Right renal pelvis (tissue), 4 donors: ENCODE results near the gene ACCS. TPM values are rescaled to one million over a fixed set of nuclear protein-coding genes. Genes with fewer than 3 reads are reported as not detected.

Experiments used
- DNase-seq, 4 donors: peaks; one replicate each; pipeline ENCODE4 v3.0.0-alpha.2; 2013; ENCODE audit warnings: low read depth in 4 of 4, low spot score in 3 of 4, missing footprints in 1 of 4
- polyA plus RNA-seq, 4 donors: library from polyadenylated mRNA; unstranded; fragments of 120-200 nt; gene quantifications; one replicate each; pipeline ENCODE4 v1.2.1, GENCODE V29; 2013; ENCODE audit not compliant: insufficient read length in 4 of 4

The ACCS gene
- polyA plus RNA-seq, 4 donors = 21.0 to 46.8 (median 37.9) TPM

DNA sequence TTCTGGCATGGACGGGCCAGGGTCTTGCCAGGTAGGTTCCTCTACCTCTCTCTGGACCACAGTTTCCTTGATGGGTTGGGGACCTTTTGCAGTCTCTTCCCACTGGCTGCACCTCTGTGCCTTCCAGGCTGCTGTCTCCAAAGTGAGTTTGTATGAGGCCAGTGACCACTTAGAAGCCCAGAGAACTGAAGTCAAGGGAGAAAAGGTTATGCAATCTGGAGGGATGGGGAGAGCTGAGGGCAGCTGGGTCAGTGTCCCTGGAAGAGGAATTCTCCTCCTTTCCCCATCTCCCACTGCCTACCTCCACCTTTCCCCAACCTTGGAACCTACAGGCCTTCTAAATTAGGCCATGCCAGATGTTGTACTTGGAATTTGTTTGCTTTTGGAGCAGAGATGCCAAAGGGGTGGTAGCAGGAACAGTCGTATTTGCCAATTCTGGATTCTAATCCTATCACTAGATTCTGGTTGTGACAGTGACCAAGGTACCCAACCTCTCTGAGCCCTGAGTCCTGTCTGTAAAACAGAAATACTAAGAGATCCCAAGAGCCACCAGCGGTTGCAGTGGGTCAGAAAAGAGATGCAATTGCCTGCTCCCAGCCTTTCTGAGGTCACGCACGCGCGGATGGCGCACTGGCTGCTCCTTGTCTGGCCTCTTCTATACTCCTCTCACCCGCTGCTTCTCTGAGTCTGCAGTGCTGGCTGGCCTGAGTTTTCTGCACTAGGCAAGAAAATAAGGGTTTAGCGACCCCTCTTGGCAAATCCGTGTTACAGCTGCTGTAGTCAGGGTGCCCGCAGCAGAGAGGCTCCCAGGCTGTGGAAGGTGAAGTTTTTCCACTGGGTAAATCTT, 29.0 kb upstream of the ACCS start:
- DNase-seq = peak; percentile 59 to 70 (median 62)

- no peak for DNase-seq
These were observed 28.4 kb upstream of the ACCS start for GRCh38 chr11:44037658-44037998.

DNA sequence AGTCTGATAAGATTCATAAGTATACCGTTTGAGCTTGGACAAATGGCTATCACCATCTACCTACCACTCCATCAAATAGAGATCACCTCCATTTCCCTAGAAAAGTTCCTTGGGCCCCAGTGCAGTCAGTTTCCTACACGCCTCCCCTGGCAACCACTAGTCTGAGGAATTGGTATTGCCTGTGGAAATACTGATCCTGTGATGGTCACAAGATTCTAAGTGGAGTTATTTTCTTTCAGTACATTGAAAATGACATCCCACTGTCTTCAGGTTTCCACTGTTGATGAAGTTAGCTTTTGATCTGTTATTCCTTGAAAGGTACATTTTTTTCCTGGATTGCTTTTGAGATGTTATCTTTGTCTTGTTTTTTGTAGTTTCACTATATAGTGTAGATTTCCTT, 22.9 kb upstream of the ACCS start:
- DNase-seq = no peak

- DNase-seq = no peak
These were observed 19.9 kb upstream of the ACCS start for GRCh38 chr11:44046182-44046581.

DNA sequence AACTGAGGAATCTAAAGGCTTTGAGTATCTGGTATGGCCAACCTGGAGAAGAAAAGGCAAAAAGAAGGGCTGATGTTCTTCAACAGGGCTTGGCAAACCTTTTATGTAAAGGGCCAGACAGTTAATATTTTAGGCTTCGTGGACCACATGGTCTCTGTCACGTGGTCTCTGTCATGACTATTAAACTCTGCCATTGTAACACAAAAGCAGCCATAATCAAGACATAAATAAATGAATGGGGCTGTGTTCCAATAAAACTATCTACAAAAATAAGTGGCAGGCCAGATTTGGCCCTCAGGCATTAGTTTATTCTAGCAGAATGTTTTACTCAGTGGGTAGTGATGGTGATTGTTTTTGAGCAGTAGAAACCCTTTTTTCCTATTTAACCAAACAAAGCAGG, 18.8 kb upstream of the ACCS start:
- DNase-seq = no peak

DNA sequence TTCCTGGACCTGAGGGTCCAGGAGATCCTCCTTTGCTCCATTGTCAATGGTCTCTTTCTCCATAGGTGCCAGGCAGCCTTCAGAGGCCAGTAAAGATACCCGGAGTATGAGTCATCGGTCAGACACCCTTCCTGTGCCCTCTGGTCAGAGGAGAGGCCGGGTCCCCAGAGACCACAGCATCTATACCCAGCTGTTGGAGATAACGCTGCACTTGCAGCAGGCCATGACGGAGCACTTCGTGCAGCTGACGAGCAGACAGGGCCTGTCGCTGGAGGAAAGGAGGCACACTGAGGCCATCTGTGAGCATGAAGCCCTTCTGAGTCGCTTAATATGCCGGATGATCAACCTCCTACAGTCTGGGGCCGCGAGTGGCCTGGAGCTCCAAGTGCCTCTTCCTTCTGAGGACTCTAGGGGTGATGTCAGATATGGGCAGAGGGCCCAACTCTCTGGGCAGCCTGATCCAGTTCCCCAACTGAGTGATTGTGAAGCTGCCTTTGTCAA, 18.1 kb upstream of the ACCS start, which contains the start of gene ACCSL:
Gene ACCSL, plus strand, starts transcription at position 51 of the 501 bp plus-strand sequence. Its CDS starts 56 bp downstream, at position 107.
- DNase-seq = no peak

- DNase-seq = no peak
These were observed 16.2 kb upstream of the ACCS start for GRCh38 chr11:44049832-44050231.

DNA sequence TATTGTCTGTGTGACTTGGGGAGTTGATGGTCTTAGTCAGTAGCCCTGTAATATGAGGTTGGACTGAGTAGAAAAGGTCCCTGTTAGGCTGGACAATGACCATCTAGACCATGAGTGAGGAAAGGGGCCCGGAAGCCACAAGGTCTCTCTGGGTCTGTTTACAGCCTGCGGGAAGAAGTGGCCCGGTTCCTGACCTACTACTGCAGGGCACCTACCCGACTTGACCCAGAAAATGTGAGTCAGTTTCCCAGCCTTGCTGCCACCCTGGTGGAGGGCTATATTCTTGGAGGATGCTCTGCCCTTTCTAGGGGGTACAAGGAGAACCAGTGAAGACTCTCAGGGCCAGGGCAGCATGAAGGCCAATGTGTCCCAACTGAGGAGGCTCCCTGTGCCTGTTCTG, 14.9 kb upstream of the ACCS start:
- DNase-seq = no peak

GRCh38 chr11:44057340-44057739, 8.7 kb upstream of the ACCS start:
- no peak for DNase-seq

- no peak for DNase-seq
These were observed 7.8 kb upstream of the ACCS start for GRCh38 chr11:44058275-44058674.

- peak in 1 of 4 donors; percentile 5 for DNase-seq
These were observed 859 bp upstream of the ACCS start for GRCh38 chr11:44065161-44065661.

GRCh38 chr11:44066732-44067141, 667 bp downstream of the ACCS start:
- DNase-seq = peak in 2 of 4 donors; percentile 4 to 8

GRCh38 chr11:44067266-44067665, 1.2 kb downstream of the ACCS start:
- DNase-seq = no peak

- no peak for DNase-seq
These were observed 2.1 kb downstream of the ACCS start for GRCh38 chr11:44068180-44068579.

- DNase-seq = no peak
These were observed 5.1 kb downstream of the ACCS start for GRCh38 chr11:44071157-44071556.

DNA sequence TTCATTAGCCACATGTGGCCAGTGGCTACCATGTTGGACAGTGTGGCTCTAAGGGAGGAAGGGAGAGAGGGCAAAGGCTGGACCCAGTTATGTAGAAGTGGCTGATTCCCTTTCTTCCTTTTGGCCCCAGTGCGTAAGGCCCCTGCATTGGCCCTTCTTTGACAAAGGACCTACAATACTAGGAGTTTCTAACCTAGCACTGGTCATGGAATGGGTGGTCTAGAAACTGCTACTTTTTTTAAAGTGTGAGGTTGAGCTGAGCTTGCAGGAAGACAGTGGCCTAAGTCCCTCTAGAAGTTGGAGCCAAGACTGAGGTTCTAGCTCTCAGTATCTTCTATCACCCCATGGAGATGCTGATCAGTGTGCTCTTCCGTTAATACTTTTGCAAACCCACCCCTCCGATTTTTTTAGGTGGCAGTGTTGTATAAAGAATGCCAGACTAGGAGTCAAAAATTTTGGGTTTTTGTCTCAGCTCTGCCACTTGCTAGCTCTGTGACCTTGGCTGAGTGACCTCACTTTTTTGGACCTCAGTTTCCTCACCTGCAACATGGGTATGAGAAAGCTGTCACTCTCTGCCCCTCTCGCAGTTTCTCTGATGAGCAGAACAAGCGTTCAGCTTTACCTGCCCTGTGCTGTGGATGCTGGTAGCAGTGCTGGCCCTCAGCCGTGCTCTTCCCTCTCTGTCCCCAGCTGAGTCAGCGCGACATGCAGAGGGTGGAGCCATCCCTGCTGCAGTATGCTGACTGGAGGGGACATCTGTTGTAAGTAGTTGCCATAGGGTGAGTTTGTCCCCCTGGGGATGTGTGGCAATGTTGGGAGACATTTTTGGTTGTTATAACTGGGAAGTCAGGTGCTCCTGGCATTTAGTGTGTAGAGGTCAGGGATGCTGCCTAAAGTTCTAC, 6.9 kb downstream of the ACCS start:
- no peak for DNase-seq

GRCh38 chr11:44078794-44079193, 12.7 kb downstream of the ACCS start:
- DNase-seq = no peak

DNA sequence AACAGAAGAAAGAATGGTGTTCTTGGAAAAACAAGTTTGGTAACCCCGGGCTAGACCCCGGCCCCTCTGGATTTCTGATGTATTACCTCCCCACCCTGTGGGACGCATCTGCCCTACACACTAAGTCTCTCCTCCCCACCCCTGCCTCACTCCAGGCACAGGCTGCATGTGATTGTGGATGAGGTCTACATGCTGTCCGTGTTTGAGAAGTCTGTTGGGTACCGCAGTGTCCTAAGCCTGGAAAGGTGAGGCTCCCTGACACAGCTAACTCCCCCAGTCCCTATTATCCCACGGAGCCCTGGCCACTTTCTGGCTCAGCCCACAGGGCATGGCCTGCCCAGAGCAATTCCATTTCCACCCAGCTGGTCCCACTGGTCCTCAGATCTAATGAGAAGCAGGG, 13.3 kb downstream of the ACCS start:
- no peak for DNase-seq

DNA sequence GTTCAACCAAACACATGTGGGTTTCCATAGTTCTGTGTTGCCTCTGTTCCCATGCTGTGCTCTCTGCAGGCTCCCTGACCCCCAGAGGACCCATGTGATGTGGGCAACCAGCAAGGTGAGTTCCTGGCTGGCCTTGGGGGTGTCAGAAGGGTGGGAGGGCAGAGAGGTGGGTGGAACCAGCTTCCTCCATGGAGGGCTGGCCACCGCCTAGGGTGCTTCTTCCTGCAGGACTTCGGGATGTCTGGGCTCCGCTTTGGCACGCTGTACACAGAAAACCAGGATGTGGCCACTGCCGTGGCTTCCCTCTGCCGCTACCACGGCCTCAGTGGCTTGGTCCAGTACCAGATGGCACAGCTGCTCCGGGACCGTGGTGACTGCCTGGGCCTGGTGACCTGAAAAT, 14.9 kb downstream of the ACCS start:
- DNase-seq = no peak

- no peak for DNase-seq
These were observed 16.6 kb downstream of the ACCS start for GRCh38 chr11:44082645-44083044.

GRCh38 chr11:44083433-44083832, 17.4 kb downstream of the ACCS start:
- no peak for DNase-seq
